NCI-H1092 treated with DMSO at 0.1 percent for 48 hours (cell line): Measurements from ENCODE around the gene INPP5J.
"Not testable (repeated sequence)": the region's sequence is repeated elsewhere in the genome, so short reads cannot be mapped to it uniquely, and the experiment has no call there.

Experiments used
- DNase-seq: peaks from one replicate; lab custom pipeline; 2025; lab: John Stamatoyannopoulos, UW

The INPP5J gene

GRCh38 chr22:31088233-31088986 lies 34.4 kb upstream of the INPP5J start:
- DNase-seq, result no peak

GRCh38 chr22:31089160-31090100 lies 33.3 kb upstream of the INPP5J start:
- DNase-seq, result peak; percentile 8

GRCh38 chr22:31090217-31091085 lies 32.3 kb upstream of the INPP5J start:
- no peak for DNase-seq

GRCh38 chr22:31091106-31091975 lies 31.4 kb upstream of the INPP5J start:
- no peak for DNase-seq

GRCh38 chr22:31092161-31092560 lies 30.6 kb upstream of the INPP5J start:
- DNase-seq, result no peak

GRCh38 chr22:31093086-31093850 lies 29.5 kb upstream of the INPP5J start:
- peak; percentile 18 for DNase-seq

GRCh38 chr22:31094021-31094551 lies 28.7 kb upstream of the INPP5J start:
- peak; percentile 86 for DNase-seq

GRCh38 chr22:31094741-31095140 lies 28.0 kb upstream of the INPP5J start:
- DNase-seq, result no peak

- DNase-seq, result no peak
These were observed 27.0 kb upstream of the INPP5J start for GRCh38 chr22:31095637-31096249.

GRCh38 chr22:31096657-31097279 lies 26.0 kb upstream of the INPP5J start:
- DNase-seq, result no peak

- DNase-seq, result not testable (repeated sequence)
These were observed 25.2 kb upstream of the INPP5J start for GRCh38 chr22:31097539-31097938.

GRCh38 chr22:31097941-31098631 lies 24.7 kb upstream of the INPP5J start:
- no peak for DNase-seq

- no peak for DNase-seq
These were observed 24.1 kb upstream of the INPP5J start for GRCh38 chr22:31098632-31099110.

GRCh38 chr22:31099386-31099785 lies 23.4 kb upstream of the INPP5J start:
- no peak for DNase-seq

- no peak for DNase-seq
These were observed 22.7 kb upstream of the INPP5J start for GRCh38 chr22:31099841-31100761.

GRCh38 chr22:31100762-31101525 lies 21.8 kb upstream of the INPP5J start:
- no peak for DNase-seq
